ENCODE data around the gene MRPL32.
"Not testable (repeated sequence)": the region's sequence is repeated elsewhere in the genome, so short reads cannot be mapped to it uniquely, and the experiment has no call there.

The MRPL32 gene

GRCh38 chr7:42931834-42932651 lies at the start of gene MRPL32, which contains the start of gene PSMA2:
Gene MRPL32 (plus strand): TSS chr7:42932376. CDS start chr7:42932387, 11 bp downstream.
Gene PSMA2 (minus strand): TSS chr7:42932174. CDS start chr7:42932158, 16 bp downstream.
- DNase-seq (ENCODE audit: low spot score in 2 of 2) (peak; percentile 79 to 92), ATAC-seq (ENCODE audit: low read depth) (peak; percentile 98)
- Mint-ChIP-seq H3K36me3 (peaks cover 6% of the 10 kb centered on the region), H3K27ac (peak within 1 kb of the TSS; percentile 95), H3K27me3 (no peaks in the 10 kb centered on the region), H3K4me1 (peaks cover 26% of the 10 kb centered on the region), H3K4me3 (peak within 1 kb of the TSS; percentile 93), H3K9me3 (no peaks in the 10 kb centered on the region)

GRCh38 chr7:42883950-42884349 lies 48.2 kb upstream of the MRPL32 start:
- peak; percentile 58 for ATAC-seq (ENCODE audit: low read depth)
- no peaks in the 10 kb centered on the region for H3K27me3 Mint-ChIP-seq
- no peak overlapping the region for H3K4me3 Mint-ChIP-seq
- DNase-seq (ENCODE audit: low spot score in 2 of 2) = no peak
- H3K4me1 Mint-ChIP-seq = peaks cover 19% of the 10 kb centered on the region
- no peak overlapping the region for H3K27ac Mint-ChIP-seq
- H3K36me3 Mint-ChIP-seq = no peaks in the 10 kb centered on the region
- H3K9me3 Mint-ChIP-seq = no peaks in the 10 kb centered on the region

- peaks cover 22% of the 10 kb centered on the region for H3K4me1 Mint-ChIP-seq
- ATAC-seq (ENCODE audit: low read depth); H3K4me3 Mint-ChIP-seq; H3K9me3 Mint-ChIP-seq; DNase-seq (ENCODE audit: low spot score in 2 of 2); H3K36me3 Mint-ChIP-seq; H3K27ac Mint-ChIP-seq; H3K27me3 Mint-ChIP-seq: not testable (repeated sequence)
Measured at GRCh38 chr7:42885183-42885582, 47.0 kb upstream of the MRPL32 start.

GRCh38 chr7:42886129-42886528 lies 46.0 kb upstream of the MRPL32 start:
- no peaks in the 10 kb centered on the region for H3K9me3 Mint-ChIP-seq
- no peak for ATAC-seq (ENCODE audit: low read depth)

GRCh38 chr7:42886893-42887505 lies 45.2 kb upstream of the MRPL32 start:
- no peaks in the 10 kb centered on the region for H3K36me3 Mint-ChIP-seq

More at GRCh38 chr7:42886129-42886528, 46.0 kb upstream of the MRPL32 start:
- no peak overlapping the region for H3K27ac Mint-ChIP-seq
- no peak for DNase-seq (ENCODE audit: low spot score in 2 of 2)
- no peaks in the 10 kb centered on the region for H3K27me3 Mint-ChIP-seq
- no peaks in the 10 kb centered on the region for H3K36me3 Mint-ChIP-seq
- peaks cover 22% of the 10 kb centered on the region for H3K4me1 Mint-ChIP-seq
- no peak overlapping the region for H3K4me3 Mint-ChIP-seq

GRCh38 chr7:42893346-42894240 lies 38.6 kb upstream of the MRPL32 start:
- H3K36me3 Mint-ChIP-seq = peaks cover 19% of the 10 kb centered on the region
- H3K4me3 Mint-ChIP-seq = no peak overlapping the region
- no peak for DNase-seq (ENCODE audit: low spot score in 2 of 2)
- peaks cover 2% of the 10 kb centered on the region for H3K27me3 Mint-ChIP-seq
- ATAC-seq (ENCODE audit: low read depth) = no peak
- peaks cover 7% of the 10 kb centered on the region for H3K4me1 Mint-ChIP-seq
- peaks cover 17% of the 10 kb centered on the region for H3K9me3 Mint-ChIP-seq
- H3K27ac Mint-ChIP-seq = no peak overlapping the region

More at GRCh38 chr7:42886893-42887505, 45.2 kb upstream of the MRPL32 start:
- H3K27me3 Mint-ChIP-seq = no peaks in the 10 kb centered on the region
- DNase-seq (ENCODE audit: low spot score in 2 of 2) = no peak
- ATAC-seq (ENCODE audit: low read depth) = no peak
- H3K4me1 Mint-ChIP-seq = peaks cover 22% of the 10 kb centered on the region
- no peak overlapping the region for H3K27ac Mint-ChIP-seq
- H3K4me3 Mint-ChIP-seq = peak overlapping the region; percentile 87
- no peaks in the 10 kb centered on the region for H3K9me3 Mint-ChIP-seq

GRCh38 chr7:42900842-42901241 lies 31.3 kb upstream of the MRPL32 start:
- no peak for DNase-seq (ENCODE audit: low spot score in 2 of 2)
- peaks cover 2% of the 10 kb centered on the region for H3K27me3 Mint-ChIP-seq
- H3K4me3 Mint-ChIP-seq = no peak overlapping the region
- no peak overlapping the region for H3K27ac Mint-ChIP-seq
- peaks cover 2% of the 10 kb centered on the region for H3K4me1 Mint-ChIP-seq
- H3K36me3 Mint-ChIP-seq = peaks cover 3% of the 10 kb centered on the region
- H3K9me3 Mint-ChIP-seq = peaks cover 2% of the 10 kb centered on the region
- no peak for ATAC-seq (ENCODE audit: low read depth)

GRCh38 chr7:42902331-42902730 lies 29.8 kb upstream of the MRPL32 start:
- H3K4me3 Mint-ChIP-seq = no peak overlapping the region
- H3K36me3 Mint-ChIP-seq = no peaks in the 10 kb centered on the region
- DNase-seq (ENCODE audit: low spot score in 2 of 2) (no peak), ATAC-seq (ENCODE audit: low read depth) (no peak)
- no peaks in the 10 kb centered on the region for H3K9me3 Mint-ChIP-seq
- no peak overlapping the region for H3K27ac Mint-ChIP-seq
- no peaks in the 10 kb centered on the region for H3K27me3 Mint-ChIP-seq
- H3K4me1 Mint-ChIP-seq = no peaks in the 10 kb centered on the region

- no peak for ATAC-seq (ENCODE audit: low read depth)
Measured at GRCh38 chr7:42906181-42906580, 26.0 kb upstream of the MRPL32 start.

GRCh38 chr7:42907316-42907715 lies 24.9 kb upstream of the MRPL32 start:
- ATAC-seq (ENCODE audit: low read depth) = no peak
- Mint-ChIP-seq H3K4me3 (no peak overlapping the region), H3K9me3 (no peaks in the 10 kb centered on the region), H3K36me3 (peaks cover 2% of the 10 kb centered on the region), H3K27me3 (no peaks in the 10 kb centered on the region), H3K4me1 (peaks cover 21% of the 10 kb centered on the region), H3K27ac (no peak overlapping the region)
- DNase-seq (ENCODE audit: low spot score in 2 of 2) = no peak

More at GRCh38 chr7:42906181-42906580, 26.0 kb upstream of the MRPL32 start:
- H3K4me1 Mint-ChIP-seq = peaks cover 16% of the 10 kb centered on the region
- H3K9me3 Mint-ChIP-seq = no peaks in the 10 kb centered on the region
- no peaks in the 10 kb centered on the region for H3K36me3 Mint-ChIP-seq
- H3K27me3 Mint-ChIP-seq = no peaks in the 10 kb centered on the region
- no peak for DNase-seq (ENCODE audit: low spot score in 2 of 2)
- no peak overlapping the region for H3K4me3 Mint-ChIP-seq
- H3K27ac Mint-ChIP-seq = no peak overlapping the region

- H3K9me3 Mint-ChIP-seq = no peaks in the 10 kb centered on the region
- H3K36me3 Mint-ChIP-seq = peaks cover 2% of the 10 kb centered on the region
- H3K27ac Mint-ChIP-seq = no peak overlapping the region
- no peaks in the 10 kb centered on the region for H3K27me3 Mint-ChIP-seq
- ATAC-seq (ENCODE audit: low read depth) (no peak), DNase-seq (ENCODE audit: low spot score in 2 of 2) (no peak)
- no peak overlapping the region for H3K4me3 Mint-ChIP-seq
- peaks cover 21% of the 10 kb centered on the region for H3K4me1 Mint-ChIP-seq
Measured at GRCh38 chr7:42910306-42910705, 21.9 kb upstream of the MRPL32 start.

GRCh38 chr7:42911454-42912447 lies 20.4 kb upstream of the MRPL32 start, which contains the start of gene C7orf25:
Gene C7orf25 (minus strand): TSS chr7:42912070. CDS start chr7:42910900, 1,170 bp downstream.
- H3K36me3 Mint-ChIP-seq = peaks cover 7% of the 10 kb centered on the region

GRCh38 chr7:42913591-42913990 lies 18.6 kb upstream of the MRPL32 start:
- Mint-ChIP-seq H3K36me3 (peaks cover 11% of the 10 kb centered on the region), H3K9me3 (no peaks in the 10 kb centered on the region)
- no peak for ATAC-seq (ENCODE audit: low read depth)

More at GRCh38 chr7:42911454-42912447, 20.4 kb upstream of the MRPL32 start, which contains the start of gene C7orf25:
- Mint-ChIP-seq H3K4me3 (peak within 1 kb of the TSS; percentile 94), H3K9me3 (no peaks in the 10 kb centered on the region), H3K4me1 (peaks cover 21% of the 10 kb centered on the region), H3K27me3 (no peaks in the 10 kb centered on the region), H3K27ac (peak within 1 kb of the TSS; percentile 93)
- DNase-seq (ENCODE audit: low spot score in 2 of 2) (peak; percentile 93 to 96), ATAC-seq (ENCODE audit: low read depth) (peak; percentile 96)

More at GRCh38 chr7:42913591-42913990, 18.6 kb upstream of the MRPL32 start:
- no peak for DNase-seq (ENCODE audit: low spot score in 2 of 2)
- Mint-ChIP-seq H3K4me3 (no peak overlapping the region), H3K4me1 (peaks cover 17% of the 10 kb centered on the region), H3K27ac (no peak overlapping the region), H3K27me3 (no peaks in the 10 kb centered on the region)
